Measurements from ENCODE around the gene LAMA3.

The LAMA3 gene

GRCh38 chr18:23689031-23689615 is at the start of gene LAMA3:
Gene LAMA3 (plus strand): TSS chr18:23689453. CDS start chr18:23689684, 231 bp downstream.
- DNase-seq, result peak in 1 of 2 donors; percentile 26

- no peak for DNase-seq
Observed at GRCh38 chr18:23640052-23640451, 49.2 kb upstream of the LAMA3 start.

GRCh38 chr18:23641143-23641720 is 48.0 kb upstream of the LAMA3 start:
- DNase-seq, result no peak

GRCh38 chr18:23641937-23642666 is 47.2 kb upstream of the LAMA3 start:
- DNase-seq, result no peak

- DNase-seq, result no peak
Observed at GRCh38 chr18:23643815-23644490, 45.3 kb upstream of the LAMA3 start.

DNA sequence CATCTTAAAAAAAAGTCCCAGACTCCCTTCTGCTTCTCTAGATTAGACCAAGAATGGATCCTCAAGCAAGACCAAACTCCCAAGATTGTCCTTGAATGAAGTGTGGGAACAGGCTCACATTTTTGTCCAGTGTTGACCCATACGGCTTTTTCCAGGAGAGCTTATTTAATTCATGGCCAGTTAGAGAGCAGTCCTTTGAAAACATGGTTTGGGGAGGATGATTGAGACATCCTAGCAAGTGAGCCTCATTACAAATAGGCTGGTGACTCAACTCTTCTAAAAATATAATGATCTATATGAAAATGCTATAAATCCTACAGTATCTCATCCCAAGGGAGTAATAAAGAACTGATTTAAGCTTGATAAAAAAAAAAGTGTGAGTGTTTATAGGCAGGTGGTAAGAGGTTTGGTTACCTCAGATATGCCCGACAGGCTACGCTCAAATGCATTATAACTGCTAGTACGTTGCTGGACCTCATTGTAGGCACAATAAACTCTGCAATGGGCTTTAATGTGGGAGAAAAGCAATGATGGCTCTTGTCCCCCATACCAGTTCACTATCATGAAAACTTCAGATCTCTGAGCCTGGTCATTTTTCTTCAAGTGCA is 43.6 kb upstream of the LAMA3 start:
- DNase-seq, result no peak

GRCh38 chr18:23646282-23646681 is 43.0 kb upstream of the LAMA3 start:
- DNase-seq, result no peak

DNA sequence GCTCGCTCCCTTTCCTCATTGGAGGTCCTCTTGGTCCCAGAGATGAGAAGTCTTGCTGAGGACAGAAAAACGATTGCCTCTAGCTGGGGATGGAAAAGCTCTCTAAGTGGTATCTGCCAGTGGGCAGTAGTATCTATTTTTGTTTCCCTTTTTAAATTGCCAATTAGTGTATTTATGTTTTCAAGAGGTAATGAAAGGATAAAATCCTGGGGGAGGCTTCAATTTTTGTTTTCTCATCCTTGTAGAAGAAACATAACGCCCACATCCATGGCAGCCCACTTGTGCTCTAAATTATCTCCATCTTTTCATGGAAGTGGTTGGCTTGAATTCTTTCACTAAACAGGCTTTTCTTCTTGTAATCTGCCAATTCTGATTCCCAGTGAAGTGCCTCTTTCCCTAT is 40.8 kb upstream of the LAMA3 start:
- no peak for DNase-seq

GRCh38 chr18:23648940-23649607 is 40.2 kb upstream of the LAMA3 start:
- DNase-seq, result no peak

GRCh38 chr18:23650968-23651927 is 38.0 kb upstream of the LAMA3 start:
- no peak for DNase-seq

- DNase-seq, result no peak
Observed at GRCh38 chr18:23652232-23652631, 37.0 kb upstream of the LAMA3 start.

GRCh38 chr18:23658285-23658684 is 31.0 kb upstream of the LAMA3 start:
- no peak for DNase-seq

DNA sequence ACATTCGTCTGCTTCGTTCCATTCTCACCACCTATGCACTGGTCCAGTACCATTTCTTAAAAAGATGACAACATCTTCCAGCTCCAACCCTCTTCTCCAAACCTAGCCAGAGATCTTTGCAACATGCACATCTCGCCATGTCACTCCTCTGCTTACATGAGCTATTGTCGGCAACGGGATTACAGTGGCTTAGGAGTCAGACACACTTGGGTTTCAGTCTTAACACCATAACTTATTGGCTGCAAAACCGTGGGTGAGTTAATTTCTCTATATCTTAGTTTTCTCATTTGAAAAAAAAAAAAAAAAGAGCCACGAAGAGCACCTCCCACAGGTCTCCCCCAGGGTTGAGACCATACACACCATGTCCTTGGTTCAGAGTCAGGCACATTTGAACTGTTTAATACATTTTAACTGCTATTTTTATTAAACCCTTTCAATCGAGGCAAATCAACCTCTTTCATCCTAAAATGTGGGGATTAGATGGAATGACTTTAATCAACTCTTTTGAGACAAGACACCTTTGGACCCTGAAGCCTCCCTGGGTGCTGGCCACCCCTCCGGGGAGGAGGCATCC is 27.4 kb upstream of the LAMA3 start:
- no peak for DNase-seq

DNA sequence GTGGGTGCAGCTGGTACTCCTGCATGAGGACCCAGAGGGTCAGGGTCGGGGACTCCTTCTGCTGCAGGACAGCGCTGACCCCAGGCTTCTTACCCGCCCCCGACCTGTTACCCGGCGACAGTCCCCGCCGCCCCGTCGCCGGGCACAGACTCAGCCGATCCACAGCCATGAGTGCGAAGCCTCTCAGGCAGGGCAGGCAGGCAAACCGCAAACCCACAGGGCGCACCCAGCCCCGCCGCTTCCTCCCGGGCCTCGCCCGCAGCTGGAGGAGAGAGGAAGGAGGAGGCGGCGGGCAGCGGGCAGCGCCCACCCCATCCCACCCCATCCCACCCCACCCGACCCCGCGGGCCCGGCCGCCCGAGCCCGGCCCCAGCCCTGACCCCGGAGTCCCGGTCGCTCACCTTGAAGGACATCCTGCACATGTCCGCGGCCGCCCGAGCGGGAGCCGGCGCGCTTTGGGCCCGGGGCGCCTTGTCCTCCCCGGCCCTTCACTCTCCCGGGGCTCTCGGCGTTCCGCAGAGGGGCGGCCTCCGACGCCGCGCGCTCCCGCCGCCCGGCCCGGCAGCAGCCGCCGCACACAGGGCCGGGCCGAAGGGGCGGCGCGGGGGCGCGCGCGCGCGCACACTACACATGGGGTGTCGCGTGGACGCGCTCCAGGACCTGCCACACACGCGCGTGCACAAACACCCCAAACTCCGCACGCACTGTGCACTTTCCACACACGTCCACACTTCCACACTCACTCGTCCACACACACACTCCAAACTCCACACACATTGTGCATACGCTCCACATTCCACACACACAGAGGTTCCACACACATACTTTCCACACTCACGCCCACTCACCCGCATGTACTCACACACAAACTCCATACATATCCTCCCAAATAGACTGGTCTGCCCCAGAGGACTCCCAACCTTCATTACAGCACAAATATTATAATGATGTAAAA is 26.7 kb upstream of the LAMA3 start, which contains the start of gene ANKRD29:
ANKRD29 (minus strand) TSS at position 603 of the 955 bp plus-strand sequence; CDS start at position 422, 181 bp downstream.
- DNase-seq, result peak; percentile 45 to 67

DNA sequence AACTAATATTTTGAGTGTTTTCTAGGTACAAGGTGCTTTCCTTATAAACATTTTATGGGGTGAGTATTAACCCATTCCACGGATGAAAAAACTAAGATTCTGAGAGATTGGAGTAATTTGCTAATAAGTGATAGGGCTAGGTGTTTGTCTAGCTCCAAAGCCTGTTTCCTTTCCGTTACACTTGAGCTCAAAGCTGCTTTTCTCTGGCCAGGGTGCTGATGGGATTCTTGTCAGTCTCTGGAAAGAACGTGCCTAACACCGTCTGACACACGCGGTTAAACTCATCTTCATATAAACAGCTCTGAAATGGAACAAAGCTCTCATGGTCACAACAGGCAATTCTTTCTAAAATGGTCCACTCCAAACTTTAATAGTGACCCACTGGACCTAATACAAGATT is 24.6 kb upstream of the LAMA3 start:
- DNase-seq, result no peak

- no peak for DNase-seq
Observed at GRCh38 chr18:23667114-23667513, 22.1 kb upstream of the LAMA3 start.

GRCh38 chr18:23668731-23669130 is 20.5 kb upstream of the LAMA3 start:
- DNase-seq, result no peak

DNA sequence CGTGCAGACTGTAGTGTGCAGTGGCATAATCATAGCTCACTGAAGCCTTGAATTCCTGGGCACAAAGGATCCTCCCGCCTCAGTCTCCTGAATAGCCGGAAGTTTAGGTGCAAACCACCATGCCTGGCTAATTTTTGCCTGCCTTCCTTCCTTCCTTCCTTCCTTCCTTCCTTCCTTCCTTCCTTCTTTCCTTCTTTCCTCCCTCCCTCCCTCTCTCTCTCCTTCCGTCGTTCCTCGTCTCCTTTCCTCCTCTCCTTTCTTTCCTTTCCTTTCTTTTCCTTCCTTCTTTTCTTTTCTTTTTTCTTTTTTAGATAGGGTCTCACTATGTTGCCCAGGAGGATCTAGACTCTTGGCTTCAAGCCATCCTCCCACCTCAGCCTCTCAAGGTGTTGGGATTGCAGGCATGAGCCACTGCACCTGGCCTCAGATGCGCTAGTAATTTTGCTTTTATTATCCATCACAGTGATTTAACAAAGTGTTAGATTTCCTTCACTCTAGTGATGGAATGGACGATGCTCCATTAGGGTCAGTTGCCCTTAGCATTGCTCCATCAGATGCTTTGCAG is 20.0 kb upstream of the LAMA3 start:
- DNase-seq, result no peak

GRCh38 chr18:23669804-23670405 is 19.3 kb upstream of the LAMA3 start:
- DNase-seq, result no peak

Data from CD4-positive, alpha-beta T cell treated with Interferon alpha-2 for 1 hour (primary cell).